GM19043 (cell line): ENCODE data around the gene VCP.

Experiments used
- ATAC-seq: cut with Tn5 transposase; IDR thresholded peaks from one replicate; pipeline ENCODE4 v1.9.1; 2021; ENCODE audit warnings: low read depth; ENCODE audit not compliant: unreplicated experiment

VCP gene

GRCh38 chr9:35104586-35104985 lies 32.2 kb upstream of the VCP start:
- ATAC-seq = no peak

DNA sequence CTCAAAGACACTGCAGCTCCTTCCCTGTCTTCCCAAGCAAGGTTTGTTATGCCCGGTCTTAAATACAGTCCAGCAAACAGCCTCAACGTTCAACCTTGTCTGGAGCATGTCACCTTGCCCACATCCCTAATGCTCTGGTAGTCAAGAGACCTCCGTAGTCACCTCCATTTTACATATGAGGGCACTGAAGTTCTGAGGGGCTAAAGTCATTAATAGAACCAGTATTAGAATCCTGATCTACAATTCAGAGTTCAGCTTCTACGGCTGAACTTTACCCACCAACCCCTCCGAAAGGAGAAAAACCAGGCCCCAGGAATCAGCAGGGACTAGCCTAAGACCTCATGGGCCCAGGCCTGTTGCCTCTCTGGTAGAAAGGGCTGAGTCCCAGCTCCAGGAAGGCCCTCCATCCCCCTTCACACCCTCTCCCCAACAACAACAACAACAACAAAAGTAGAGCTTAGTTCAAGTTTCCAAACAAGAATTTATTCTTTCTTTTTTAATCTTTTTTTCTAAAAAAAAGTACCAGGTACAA lies 31.3 kb upstream of the VCP start:
- ATAC-seq = no peak

DNA sequence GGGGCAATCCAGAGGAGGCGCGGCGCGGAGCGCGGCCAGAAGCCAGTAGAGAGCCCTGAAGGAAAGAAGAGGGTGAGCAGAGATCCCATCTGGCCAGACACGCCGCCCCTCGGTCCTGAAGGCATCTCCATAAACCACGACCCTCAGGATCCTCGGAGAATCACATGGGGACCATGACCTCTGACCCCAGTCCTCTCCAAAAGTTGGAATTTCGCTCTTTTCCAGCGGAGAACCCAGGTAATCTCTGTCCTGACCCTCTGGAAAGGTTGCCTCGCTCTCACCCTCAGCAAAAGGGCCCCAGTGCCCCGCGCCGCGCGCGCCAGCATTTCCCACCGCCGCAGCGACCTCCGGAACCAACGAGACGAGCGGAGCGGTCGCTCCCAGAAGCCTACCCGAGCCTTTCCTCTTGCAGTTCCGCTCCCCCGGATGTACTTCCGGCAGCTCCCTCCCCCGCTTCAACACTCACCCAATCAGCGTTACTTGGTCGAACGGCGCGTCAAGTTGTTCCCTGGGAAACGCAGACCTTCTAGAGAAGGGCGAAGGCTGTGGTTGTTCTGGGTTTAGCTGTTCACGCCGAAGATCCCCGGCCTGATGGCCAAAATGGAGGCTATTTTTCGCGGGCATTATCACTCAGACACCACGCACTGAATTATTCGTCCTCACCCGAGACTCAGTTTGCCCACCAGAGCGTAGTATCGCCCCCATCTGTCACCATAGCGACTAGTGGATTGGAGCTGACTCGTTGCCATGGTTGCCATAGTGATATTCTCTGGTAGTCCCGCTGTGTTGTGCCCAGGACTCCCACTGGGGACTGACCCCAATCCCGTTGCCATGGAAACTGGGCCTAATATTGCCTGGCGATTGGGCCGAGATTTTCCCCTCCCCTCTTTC lies 30.6 kb upstream of the VCP start, which contains the start of gene STOML2:
STOML2 (minus strand) TSS at position 363 of the 891 bp plus-strand sequence; CDS start at position 326, 37 bp downstream.
- ATAC-seq = peak; percentile 98

- no peak for ATAC-seq
These were observed 30.0 kb upstream of the VCP start for GRCh38 chr9:35102465-35102768.

GRCh38 chr9:35097573-35097972 lies 25.1 kb upstream of the VCP start:
- no peak for ATAC-seq

GRCh38 chr9:35096035-35096849 lies 23.8 kb upstream of the VCP start, which contains the start of gene PIGO:
Gene PIGO, minus strand, starts transcription at chr9:35096591. Its CDS starts 1,026 bp downstream, at chr9:35095565.
- peak; percentile 84 for ATAC-seq

DNA sequence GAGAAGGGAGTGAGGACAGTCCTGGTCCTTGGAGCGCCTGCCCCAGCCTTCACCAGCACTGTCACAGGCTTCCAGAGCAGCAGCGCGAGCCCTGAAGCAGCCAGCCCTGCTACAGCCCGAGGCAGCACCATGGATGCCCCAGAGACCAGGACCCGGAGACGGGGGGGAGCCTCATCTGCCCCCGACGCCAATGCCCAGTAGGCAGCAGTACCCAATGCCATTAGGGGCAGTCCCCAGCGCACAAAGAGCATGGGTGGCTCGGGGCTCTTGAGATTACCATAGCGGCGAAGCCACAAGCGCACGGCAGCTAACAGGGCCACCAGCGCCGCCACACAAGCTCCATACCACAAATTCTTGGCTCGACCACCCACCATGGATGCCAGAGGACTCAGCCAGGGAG lies 19.1 kb upstream of the VCP start:
- no peak for ATAC-seq

GRCh38 chr9:35089434-35089833 lies 17.0 kb upstream of the VCP start:
- ATAC-seq = no peak

GRCh38 chr9:35085078-35085477 lies 12.7 kb upstream of the VCP start:
- no peak for ATAC-seq

DNA sequence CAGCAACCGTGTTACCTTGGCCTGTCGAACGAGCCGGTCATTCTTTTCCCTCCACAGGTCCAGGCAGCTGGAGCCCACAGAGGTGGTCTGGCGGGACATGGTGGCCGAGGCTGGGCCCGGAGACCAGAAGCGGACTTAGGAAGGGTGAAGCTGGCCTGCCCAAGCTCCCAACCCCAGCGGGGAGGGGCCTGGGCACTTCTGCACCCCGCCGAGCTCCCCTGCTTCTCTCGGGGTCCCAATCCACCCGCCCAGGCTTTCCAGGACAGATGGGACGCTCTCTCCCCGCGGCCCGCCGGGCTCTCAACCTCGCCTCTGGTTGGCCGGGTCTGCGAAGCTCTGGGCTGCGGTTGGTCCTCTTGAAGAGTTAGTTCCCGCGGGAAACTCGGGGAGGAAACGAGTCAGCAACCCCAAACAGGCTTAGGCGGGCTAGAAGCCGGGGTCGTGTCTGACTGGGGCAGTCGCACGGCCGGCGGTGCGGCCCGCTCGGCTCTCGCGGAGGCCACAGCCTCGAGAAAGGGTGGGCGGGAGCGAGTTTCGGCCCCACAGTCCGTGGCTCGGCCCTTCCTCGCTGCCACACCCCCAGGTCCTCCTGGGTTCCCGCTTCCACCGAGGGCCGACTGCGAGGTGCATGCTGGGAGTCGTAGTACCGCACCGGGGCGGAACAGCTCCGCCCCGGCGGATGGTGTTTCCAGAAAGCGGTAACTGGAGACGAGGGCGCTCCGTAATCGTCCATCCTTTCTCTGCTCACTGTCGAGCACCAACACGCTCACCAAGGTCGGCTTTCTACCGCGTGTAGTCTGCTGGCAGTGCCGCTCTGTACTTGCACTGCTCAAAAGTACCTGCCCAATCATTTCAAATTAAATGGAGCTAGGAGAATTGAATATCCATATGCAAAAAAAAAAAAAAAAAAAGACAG lies 7.3 kb upstream of the VCP start, which contains the start of gene FANCG:
FANCG (minus strand) TSS at position 517 of the 916 bp plus-strand sequence; CDS start at position 99, 418 bp downstream.
- ATAC-seq = peak; percentile 86

DNA sequence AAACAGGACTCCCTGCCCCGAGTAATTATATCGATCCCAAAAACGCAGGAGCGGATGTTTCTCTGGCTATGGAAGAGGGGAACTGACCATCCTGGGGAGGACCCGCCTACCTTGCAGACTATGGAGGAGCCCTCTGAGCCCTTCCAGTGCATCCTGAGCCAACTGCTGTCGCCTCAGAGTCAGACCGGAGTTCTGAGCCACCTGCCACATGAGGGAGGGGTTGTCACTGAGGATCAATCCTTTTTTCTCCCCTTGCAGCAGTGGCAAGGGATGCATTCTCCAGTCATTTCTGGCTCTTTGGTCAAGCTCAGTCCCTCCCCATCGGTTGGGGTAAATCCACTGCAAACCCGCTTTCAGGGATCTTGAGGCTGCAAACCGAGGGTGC lies 6.6 kb upstream of the VCP start:
- ATAC-seq = no peak

DNA sequence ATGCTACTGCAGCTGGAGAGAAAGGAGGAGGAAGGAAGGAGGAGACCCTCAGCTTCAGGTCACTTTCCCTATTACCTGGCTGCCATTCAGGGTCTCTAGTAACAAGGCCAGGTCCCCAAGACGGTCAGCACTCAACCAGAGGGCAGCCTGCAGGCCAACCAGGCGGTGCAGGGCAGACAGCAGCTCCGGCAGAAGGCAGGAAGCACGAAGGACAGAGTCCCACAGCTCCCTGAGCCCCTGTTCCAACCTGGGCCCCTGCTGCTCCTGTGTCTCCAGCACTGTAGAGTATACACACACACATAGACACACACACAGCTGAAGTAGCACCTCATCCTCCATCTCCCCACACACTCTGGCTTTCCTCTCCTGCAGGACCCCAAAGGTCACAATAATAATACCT lies 5.6 kb upstream of the VCP start:
- no peak for ATAC-seq

- no peak for ATAC-seq
These were observed 4.4 kb upstream of the VCP start for GRCh38 chr9:35076848-35077247.

GRCh38 chr9:35075358-35075757 lies 2.9 kb upstream of the VCP start:
- no peak for ATAC-seq

DNA sequence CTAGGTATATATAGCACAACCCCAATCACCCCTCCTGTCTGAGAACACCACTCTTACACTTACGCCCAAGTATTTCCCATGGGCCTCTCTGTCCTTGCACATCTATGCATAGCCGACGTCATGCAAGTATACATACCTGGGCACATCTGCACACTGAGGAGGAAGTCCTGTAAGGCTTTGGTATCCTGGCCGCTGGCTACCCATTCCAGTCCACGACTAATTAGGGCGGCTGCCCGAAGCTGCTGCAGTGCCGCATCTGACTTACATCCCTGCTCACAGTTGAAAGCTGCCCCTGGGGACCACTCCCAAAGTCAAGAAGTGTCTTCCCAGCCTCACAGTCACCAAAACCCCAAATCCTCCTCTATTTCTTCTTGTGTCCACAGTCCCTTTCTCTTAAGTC lies 2.4 kb upstream of the VCP start:
- ATAC-seq = no peak

DNA sequence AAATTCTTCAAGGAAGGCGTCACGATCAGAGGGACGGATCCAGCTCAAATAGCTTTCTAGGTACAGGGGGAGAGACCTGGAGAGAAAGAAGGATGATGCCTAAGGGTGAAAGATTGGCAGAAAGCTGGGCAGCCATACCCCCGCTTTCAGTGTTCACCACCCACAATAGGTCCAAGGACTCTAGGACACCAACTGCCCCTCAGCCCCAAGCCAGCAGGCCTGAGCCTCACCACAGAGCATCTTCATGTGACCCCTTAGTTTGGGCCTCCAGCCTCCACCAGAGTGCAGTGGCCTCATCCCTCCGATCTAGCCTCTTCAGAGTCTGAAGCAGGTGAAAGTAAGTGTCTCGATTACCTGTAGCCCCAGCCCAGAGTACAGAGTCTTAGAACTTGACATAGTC lies 1.7 kb upstream of the VCP start:
- ATAC-seq = no peak

- ATAC-seq = no peak
These were observed 821 bp upstream of the VCP start for GRCh38 chr9:35073279-35073612.

- peak; percentile 46 for ATAC-seq
These were observed 488 bp downstream of the VCP start for GRCh38 chr9:35071814-35072460.

DNA sequence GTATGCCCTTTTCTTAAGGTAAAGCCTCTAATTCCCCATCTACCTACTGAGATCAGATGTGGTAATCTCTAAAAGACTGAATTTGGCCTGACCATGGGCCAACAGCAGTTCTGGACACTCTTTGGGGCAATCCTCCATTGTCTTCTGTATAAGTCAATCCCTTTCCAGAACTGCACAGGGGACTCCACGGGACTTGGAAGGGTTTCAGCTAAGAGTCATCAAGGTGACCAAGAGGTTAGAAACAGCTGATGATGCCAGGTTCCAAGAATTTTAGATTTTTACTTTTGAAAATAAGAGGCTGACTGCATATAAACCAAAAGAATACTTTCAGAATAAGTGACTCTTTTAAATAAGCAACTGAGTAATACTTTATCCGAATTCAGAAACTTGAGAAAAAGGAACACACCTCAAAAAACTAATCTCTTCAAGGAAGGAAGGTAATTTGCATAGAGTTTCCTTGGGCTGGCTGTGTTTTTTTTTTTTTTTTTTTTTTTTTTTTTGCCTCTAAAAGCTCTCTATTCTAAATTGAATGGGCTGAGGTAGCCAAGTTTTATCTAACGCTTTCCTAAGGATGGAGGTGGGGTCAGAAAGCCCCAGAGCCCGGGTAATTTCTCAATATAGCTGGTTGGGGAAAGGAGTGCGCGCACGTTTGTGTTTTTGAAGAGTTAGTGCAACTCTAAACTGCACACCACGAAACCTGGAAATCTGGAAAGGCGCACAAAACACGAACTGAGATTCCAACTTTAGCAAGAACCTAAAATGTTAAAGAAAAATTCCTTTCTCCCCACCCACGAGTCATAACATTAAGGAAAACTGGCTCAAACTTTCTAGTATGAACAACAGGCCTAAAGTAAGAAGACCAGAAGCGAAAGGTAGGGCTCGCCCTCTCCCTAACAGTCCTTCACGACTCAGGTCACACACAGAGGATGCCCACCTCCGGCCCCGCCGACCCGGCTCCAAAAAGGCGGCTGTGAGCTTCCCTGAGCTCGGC lies 1.3 kb downstream of the VCP start:
- no peak for ATAC-seq
